LNCaP clone FGC (cell line): ENCODE data around the gene SYS1.

Experiments used
- DNase-seq: peaks from one replicate; pipeline ENCODE4 v3.0.0-alpha.2; 2011; ENCODE audit warnings: low read depth
- H3K4me3 ChIP-seq: 2 replicates; pipeline ENCODE4 v1.5.1; 2011; ENCODE audit warnings: mild to moderate bottlenecking, low read depth, low read length, control low read depth
- TF ChIP-seq, protein P1 (sequence below): IDR thresholded peaks from 2 replicates; pipeline ENCODE4 v1.5.1; 2012; ENCODE audit warnings: mild to moderate bottlenecking; ENCODE audit not compliant: control insufficient read depth, insufficient read depth; ENCODE audit errors: extremely low read depth

SYS1 gene

DNA sequence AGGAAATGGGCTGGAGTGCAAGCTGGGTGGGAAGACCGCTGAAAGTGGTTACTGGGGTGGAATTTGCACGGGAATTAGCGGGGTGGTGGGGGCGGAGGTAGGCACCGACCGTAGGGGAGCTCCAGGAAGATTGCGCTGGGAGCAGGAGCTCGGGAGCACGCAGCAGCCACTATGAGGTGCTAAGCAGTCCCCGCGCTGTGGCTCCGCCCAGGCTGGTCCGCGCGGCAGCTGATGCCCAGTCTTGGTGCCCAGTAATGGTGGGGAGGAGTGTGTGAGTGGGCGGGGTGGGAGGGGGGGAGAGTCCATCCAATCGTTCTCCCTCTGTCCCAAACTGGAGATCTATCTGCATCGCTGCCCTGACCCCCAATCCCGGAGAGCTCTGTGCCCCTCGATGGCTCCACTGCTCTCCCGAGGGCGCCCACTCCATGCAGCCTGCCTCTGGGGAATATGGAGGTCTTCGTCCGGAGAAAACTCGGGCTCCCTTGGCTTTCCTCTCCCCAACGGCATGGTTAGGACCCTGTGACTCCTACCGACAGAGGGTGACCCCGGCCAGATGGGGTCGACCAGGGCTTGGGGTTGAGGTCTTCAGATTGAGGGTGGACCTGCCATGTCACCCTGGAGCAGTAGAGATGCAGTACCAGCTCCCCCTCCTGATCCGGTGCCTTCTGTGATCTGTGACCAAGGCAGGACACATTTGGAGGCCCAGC is 9.8 kb downstream of the SYS1 start:
- DNase-seq: no peak
- no peak overlapping the region for H3K4me3 ChIP-seq
- TF ChIP-seq, protein P1, sequence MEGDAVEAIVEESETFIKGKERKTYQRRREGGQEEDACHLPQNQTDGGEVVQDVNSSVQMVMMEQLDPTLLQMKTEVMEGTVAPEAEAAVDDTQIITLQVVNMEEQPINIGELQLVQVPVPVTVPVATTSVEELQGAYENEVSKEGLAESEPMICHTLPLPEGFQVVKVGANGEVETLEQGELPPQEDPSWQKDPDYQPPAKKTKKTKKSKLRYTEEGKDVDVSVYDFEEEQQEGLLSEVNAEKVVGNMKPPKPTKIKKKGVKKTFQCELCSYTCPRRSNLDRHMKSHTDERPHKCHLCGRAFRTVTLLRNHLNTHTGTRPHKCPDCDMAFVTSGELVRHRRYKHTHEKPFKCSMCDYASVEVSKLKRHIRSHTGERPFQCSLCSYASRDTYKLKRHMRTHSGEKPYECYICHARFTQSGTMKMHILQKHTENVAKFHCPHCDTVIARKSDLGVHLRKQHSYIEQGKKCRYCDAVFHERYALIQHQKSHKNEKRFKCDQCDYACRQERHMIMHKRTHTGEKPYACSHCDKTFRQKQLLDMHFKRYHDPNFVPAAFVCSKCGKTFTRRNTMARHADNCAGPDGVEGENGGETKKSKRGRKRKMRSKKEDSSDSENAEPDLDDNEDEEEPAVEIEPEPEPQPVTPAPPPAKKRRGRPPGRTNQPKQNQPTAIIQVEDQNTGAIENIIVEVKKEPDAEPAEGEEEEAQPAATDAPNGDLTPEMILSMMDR: no peak

DNA sequence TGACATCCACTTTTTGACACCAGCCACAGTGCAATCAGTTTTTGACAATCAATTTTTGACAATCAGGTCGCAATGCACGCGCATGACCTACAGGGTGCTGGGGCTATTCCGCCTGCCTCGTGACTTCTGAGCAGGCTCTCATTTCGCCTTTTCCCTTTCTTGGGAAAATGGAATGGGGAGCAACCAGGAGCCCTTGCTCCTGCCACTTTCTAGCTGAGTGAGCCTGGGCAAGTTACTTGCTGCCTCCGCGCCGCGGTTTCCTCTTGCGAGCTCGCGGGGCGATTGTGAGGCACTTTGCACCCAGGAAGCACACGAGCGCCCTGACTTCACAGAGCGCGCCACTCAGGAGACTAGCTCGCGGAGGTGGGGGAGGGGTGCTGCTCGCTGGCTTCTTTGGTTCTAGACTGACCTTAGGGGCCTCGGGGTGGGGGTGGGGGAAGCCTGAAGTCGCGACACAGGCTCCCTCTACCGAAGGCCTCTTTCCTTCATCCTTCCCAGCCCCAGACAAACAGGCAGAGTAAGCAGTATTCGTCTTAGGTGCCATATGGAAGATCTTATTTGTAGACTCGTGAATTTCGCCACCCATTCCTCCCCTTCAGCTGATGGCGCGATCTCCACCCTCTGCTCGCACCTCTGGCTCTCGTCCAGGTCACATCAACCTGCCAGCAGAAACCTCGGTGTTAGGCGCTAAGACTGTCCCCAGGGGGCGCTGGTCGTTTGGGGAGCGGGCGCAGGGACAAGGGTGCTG is 10.6 kb downstream of the SYS1 start:
- no peak overlapping the region for H3K4me3 ChIP-seq
- TF ChIP-seq, protein P1: peak; percentile 87
- peak; percentile 38 for DNase-seq

DNA sequence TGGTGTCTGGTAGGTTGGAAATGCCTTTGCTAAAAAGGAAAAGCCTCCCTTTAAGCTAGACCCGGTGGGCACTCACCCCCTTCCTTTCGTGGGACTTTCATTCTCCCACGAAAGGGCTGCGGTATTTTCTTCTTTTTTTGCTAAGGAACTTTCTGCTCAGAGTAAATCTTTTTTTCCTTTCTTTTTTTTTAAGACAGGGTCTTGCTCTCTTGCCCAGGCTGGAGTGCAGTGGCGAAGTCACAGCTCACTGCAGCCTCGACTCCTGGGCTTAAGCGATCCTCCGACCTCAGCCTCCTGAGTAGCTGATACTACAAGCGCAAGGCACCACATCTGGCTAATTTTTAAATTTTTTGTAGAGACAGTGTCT is 11.1 kb downstream of the SYS1 start:
- TF ChIP-seq, protein P1: no peak
- H3K4me3 ChIP-seq: no peak overlapping the region
- DNase-seq: no peak

DNA sequence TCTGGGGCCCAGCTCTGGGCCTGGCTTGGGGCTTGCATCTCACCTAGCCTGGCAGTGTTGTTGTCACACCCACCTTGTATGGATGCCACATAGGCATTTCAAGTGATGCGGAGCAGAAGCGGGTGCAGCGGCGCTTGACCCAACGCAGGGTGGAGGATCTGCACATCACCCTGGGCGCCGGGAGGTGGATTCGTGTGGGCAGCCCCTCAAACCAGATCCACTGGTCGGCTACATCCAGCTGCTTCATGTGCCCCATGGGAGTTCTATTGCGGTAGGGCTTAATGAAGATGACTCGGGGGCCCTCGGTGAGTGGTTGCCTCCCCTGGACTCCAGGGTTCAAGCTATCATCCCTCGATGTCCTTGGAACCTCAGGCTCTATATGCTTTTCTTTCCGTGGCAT is 12.0 kb downstream of the SYS1 start:
- TF ChIP-seq, protein P1: no peak
- no peak overlapping the region for H3K4me3 ChIP-seq
- no peak for DNase-seq

DNA sequence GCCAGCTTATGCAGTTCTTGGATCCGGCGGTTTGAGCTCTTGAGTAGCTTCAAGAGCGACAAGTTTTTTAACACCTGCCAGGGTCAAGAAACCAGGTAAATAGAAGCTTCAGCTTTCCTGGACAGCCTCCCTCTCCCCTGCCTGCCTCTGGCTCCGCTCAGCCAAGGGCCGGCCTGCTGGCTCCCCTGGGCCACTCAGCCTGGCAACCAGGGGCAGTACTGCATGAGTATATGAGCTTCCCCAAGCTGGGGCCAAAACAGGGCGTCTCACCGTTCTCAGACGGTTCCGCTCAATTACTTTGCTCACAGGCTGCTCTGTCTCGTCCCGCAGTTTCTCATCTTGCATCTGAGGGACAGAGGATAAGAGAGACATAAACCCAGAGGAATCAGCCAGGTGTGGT is 14.3 kb downstream of the SYS1 start:
- no peak overlapping the region for H3K4me3 ChIP-seq
- no peak for DNase-seq
- TF ChIP-seq, protein P1: no peak

DNA sequence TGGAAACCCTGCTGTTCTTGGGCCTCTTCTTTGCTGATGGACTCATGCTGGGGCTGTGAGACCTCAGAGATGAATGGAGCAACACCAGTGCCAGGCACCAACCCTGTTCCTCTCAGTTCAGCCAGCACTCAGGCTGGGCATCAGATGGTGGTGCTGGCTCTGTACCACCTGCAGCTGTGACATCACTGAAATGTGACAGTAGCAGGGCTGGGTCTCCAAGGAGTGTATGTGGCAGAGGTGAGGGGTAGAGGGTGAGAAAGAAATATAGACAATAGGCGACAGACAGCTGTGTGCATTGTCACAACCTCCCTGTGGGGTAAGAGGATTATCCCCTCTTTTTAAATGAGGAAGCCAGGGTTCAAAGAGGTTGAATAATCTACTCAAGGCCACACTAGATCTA is 15.2 kb downstream of the SYS1 start, which contains the start of gene TP53TG5:
TSS of gene TP53TG5 (minus strand) at position 135 of the 400 bp plus-strand sequence. CDS start at position 46, 89 bp downstream.
- no peak for DNase-seq
- H3K4me3 ChIP-seq: no peak within 1 kb of the TSS
- TF ChIP-seq, protein P1: no peak
